Activated CD8-positive, alpha-beta T cell treated with anti-CD3 and anti-CD28 coated beads for 36 hours (primary cell): ENCODE data around the gene DLG1. TPM values are rescaled to one million over a fixed set of nuclear protein-coding genes. Genes with fewer than 3 reads are reported as not detected.

Experiments used
- ATAC-seq: fragments of 200-7000 bp; cut with Tn5 transposase; one replicate; pipeline ENCODE4 v1.10.0; 2021; ENCODE audit warnings: mild to moderate bottlenecking, moderate library complexity
- CTCF ChIA-PET: fragments of 350-600 bp; sonication (Branson Sonifier 250); formaldehyde crosslinking; loops from one replicate; lab custom pipeline; 2021; ENCODE audit warnings: antibody characterized with exemption; lab: Charles Lee
- POLR2A ChIA-PET: fragments of 350-600 bp; sonication (Branson Sonifier 250); formaldehyde crosslinking; loops from one replicate; lab custom pipeline; 2021; ENCODE audit warnings: antibody characterized with exemption; lab: Charles Lee
- DNase-seq: peaks from one replicate; pipeline ENCODE4 v3.0.0-alpha.2; 2020
- H3K27ac Mint-ChIP-seq: one replicate; pipeline ENCODE4 v1.8.0; 2021; ENCODE audit warnings: mild to moderate bottlenecking, mixed read lengths
- H3K27me3 Mint-ChIP-seq: one replicate; pipeline ENCODE4 v1.8.0; 2021; ENCODE audit warnings: mixed read lengths
- H3K36me3 Mint-ChIP-seq: one replicate; pipeline ENCODE4 v1.8.0; 2021; ENCODE audit warnings: low read depth, mixed read lengths
- H3K4me1 Mint-ChIP-seq: one replicate; pipeline ENCODE4 v1.8.0; 2021; ENCODE audit warnings: low read depth, mixed read lengths
- H3K4me3 Mint-ChIP-seq: one replicate; pipeline ENCODE4 v1.8.0; 2021; ENCODE audit warnings: mild to moderate bottlenecking, moderate library complexity, mixed read lengths
- H3K9me3 Mint-ChIP-seq: one replicate; pipeline ENCODE4 v1.8.0; 2021; ENCODE audit warnings: mixed read lengths
- intact Hi-C: fragments of 100-400 bp; cut with micrococcal nuclease; formaldehyde crosslinking; loops from one replicate; pipeline ENCODE4 v1.10.0; 2022
- total RNA-seq, 2 experiments: library from RNA; stranded (reverse); gene quantifications; one replicate each; pipeline ENCODE4 v1.2.3, GENCODE V29; 2021
- TF ChIP-seq, protein P1 (sequence below): fragments of 200-600 bp; IDR thresholded peaks from one replicate; pipeline ENCODE4 v1.8.0; 2022; ENCODE audit warnings: antibody characterized with exemption, mild to moderate bottlenecking

DLG1 gene
- total RNA-seq, 2 experiments from 2014 or later: 57.6 to 62.2 TPM

DNA sequence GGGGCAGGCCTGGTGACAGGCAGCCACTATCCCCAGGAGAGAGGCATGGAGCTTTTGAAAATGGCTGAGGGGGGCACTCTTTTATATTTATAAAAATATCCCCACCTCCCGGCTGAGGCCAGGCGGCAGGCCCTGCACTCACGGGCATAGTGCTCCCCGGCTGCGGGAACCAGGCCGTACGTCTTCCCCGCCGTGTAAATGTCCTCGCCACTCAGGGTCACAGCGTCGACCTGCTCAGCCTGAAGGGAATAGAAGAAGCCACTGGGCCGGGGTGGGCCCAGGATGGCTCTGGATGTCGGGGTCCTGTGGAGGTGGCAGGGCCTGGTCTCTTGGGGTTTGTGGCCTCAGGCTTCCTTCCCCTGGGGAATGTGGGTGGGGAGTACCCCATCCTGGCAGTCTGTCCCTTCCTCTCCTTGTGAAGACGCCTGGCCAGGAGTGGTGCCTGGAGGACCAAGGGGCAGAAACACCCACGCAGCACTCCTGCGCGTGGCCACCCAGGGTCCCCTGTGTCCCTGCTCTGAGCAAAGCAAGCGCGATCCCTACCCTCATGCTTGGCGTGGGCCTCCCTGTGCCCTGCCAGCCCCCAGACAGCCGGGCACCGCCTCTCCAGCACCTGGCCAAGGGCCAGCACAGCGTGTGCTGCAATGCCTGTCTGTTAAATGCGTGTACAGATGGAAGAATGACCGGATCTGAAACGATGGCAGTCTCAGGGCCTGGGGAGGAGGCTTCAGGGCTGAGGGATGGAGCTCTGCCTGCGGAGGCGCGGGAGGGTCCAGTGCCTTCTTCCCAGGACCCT, 287.7 kb downstream of the DLG1 start:
- no peak for ATAC-seq
- Mint-ChIP-seq H3K4me3 (no peak overlapping the region), H3K36me3 (no peaks in the 10 kb centered on the region), H3K9me3 (no peaks in the 10 kb centered on the region), H3K27ac (no peak overlapping the region), H3K27me3 (no peaks in the 10 kb centered on the region), H3K4me1 (no peaks in the 10 kb centered on the region)
- DNase-seq: no peak
- POLR2A ChIA-PET: no interaction called here
- intact Hi-C loops: no loop called here
- TF ChIP-seq, protein P1, sequence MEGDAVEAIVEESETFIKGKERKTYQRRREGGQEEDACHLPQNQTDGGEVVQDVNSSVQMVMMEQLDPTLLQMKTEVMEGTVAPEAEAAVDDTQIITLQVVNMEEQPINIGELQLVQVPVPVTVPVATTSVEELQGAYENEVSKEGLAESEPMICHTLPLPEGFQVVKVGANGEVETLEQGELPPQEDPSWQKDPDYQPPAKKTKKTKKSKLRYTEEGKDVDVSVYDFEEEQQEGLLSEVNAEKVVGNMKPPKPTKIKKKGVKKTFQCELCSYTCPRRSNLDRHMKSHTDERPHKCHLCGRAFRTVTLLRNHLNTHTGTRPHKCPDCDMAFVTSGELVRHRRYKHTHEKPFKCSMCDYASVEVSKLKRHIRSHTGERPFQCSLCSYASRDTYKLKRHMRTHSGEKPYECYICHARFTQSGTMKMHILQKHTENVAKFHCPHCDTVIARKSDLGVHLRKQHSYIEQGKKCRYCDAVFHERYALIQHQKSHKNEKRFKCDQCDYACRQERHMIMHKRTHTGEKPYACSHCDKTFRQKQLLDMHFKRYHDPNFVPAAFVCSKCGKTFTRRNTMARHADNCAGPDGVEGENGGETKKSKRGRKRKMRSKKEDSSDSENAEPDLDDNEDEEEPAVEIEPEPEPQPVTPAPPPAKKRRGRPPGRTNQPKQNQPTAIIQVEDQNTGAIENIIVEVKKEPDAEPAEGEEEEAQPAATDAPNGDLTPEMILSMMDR: no peak
- CTCF ChIA-PET: interaction anchor here (1.1 kb wide), 1 partner anchor 18 kb away, joined by 4 read pairs; the partner anchor contains the start of gene MELTF

DNA sequence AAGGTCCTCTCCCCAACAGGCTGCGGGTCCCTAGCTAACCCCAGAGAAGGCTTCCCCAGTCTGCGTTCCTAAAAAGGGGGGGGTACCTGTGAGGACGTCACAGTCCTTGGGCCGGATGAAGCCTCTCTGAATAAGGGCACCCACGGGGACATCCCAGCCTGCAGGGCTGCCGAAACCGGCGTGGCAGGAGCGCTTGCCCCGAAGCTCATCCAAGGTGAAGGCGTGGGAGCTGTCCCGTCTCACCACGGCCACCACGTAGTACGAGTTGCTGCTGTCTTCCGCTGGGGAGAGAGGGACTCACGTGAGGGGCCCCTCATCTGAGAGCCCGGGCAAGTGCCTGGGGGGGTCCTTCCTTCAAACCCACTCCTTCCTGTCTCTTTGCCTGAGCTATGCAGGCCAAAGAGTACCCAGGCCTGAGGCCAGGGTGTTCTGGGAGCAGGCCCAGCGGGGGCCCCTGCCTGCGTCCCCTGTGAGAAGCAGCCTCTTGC, 288.8 kb downstream of the DLG1 start:
- TF ChIP-seq, protein P1: no peak
- ChIA-PET CTCF (interaction anchor here (1.1 kb wide), 1 partner anchor 19 kb away, joined by 4 read pairs; the partner anchor contains the start of gene MELTF), POLR2A (no interaction called here)
- H3K9me3 Mint-ChIP-seq: no peaks in the 10 kb centered on the region
- intact Hi-C loops: no loop called here
- no peaks in the 10 kb centered on the region for H3K36me3 Mint-ChIP-seq
- H3K4me3 Mint-ChIP-seq: no peak overlapping the region
- no peak overlapping the region for H3K27ac Mint-ChIP-seq
- ATAC-seq: no peak
- no peaks in the 10 kb centered on the region for H3K27me3 Mint-ChIP-seq
- DNase-seq: no peak
- no peaks in the 10 kb centered on the region for H3K4me1 Mint-ChIP-seq

DNA sequence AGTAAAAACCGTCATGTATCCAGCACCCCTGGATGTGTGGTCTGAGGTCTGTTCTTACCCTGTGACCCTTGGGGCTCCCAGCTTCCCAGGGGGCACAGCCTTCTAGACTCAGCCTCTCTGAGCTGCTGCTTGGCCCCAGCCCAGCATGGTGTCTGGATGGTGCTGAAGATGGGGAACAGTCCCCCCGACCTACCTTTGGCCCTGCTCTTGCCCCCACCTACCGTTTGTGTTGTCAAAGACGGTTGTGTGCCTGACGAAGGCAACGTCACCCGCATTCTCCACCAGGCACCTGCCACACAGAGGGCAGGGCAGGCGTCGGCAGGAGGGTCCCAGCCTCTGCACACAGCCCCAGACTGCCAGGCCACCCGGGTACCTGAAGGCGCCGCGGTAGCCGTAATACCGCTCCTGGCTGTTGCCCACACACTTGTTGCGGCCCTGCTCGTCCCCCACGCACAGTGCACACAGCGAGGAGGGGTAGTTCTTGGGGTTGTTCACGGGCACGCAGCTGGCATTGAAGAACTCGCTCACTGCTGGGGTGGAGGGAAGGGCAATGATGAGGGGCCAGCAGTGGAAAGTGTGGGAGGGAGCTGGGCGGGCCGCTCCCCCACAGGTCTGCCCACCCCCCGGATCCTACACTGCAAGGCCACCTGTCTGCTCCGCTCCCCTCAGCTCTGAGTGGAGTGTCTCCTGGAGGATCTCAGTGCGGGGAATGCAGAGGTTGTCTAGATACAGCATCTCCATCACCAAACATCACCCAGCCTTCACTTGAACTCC, 289.8 kb downstream of the DLG1 start:
- TF ChIP-seq, protein P1: no peak
- Mint-ChIP-seq H3K4me1 (peaks cover 6% of the 10 kb centered on the region), H3K9me3 (no peaks in the 10 kb centered on the region), H3K4me3 (no peak overlapping the region), H3K27me3 (no peaks in the 10 kb centered on the region), H3K27ac (no peak overlapping the region), H3K36me3 (no peaks in the 10 kb centered on the region)
- no peak for ATAC-seq
- intact Hi-C loops: no loop called here
- DNase-seq: no peak
- ChIA-PET CTCF (no interaction called here), POLR2A (no interaction called here)

DNA sequence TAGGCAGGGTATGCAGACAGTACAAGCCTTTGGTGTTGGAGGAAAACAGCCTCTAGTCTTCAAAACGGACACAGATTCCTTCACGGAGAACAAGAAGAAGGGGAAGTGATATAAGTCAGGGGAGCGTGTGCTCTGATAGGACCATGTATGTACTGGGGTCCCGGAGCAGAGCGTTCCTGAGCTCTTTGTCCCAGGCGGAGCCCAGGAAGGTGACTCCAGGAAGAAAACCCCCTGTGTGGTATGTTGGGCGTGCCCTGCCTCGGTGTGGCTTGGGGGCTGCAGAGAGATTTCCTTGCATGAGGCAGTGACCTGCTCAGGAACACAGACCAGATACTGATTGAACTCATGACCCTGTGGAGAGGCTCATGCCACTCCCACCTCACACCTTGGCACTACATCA, 290.5 kb downstream of the DLG1 start:
- ATAC-seq (no peak), DNase-seq (no peak)
- TF ChIP-seq, protein P1: no peak
- CTCF ChIA-PET: interaction anchor here (1.4 kb wide), 1 partner anchor 22 kb away, joined by 6 read pairs; the partner anchor contains the start of gene MELTF
- Mint-ChIP-seq H3K9me3 (no peaks in the 10 kb centered on the region), H3K36me3 (no peaks in the 10 kb centered on the region), H3K27me3 (no peaks in the 10 kb centered on the region), H3K27ac (no peak overlapping the region), H3K4me3 (no peak overlapping the region), H3K4me1 (peaks cover 6% of the 10 kb centered on the region)
- POLR2A ChIA-PET: no interaction called here
- intact Hi-C loops: no loop called here
